ENCODE measurements around the gene LRRC59.

DNA sequence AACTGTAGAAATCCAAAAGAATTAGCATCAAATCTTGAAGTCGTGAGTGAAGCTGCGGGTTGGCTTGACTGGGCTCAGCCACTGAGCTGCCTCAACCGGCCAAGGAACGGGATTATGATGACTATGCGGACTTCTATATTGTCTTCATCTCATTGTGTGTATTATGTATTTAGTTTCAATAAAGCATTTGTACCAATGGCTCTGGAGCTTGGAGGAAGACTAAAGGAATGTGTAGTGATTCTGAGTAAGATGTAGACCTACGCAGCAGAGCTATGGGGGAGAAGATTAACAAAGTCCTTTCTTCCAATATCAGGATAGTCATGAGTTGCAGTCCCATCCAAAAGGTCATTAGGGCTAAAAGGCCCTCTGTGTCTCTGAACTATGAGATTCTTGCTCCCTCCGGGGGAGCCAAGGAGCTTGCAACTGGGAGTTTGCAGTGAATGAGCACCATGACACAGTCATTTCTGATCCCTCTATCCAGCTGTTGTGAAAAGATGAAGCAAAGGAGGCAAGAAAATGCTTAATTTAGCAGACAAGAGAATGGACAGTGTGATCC, 16.0 kb downstream of the LRRC59 start:
- TF ChIP-seq CTCF (IDR thresholded peaks at IDR 0.05; ENCODE audit: low read length): no peak
- TF ChIP-seq EZH2 (optimal IDR thresholded peaks at IDR 0.05; ENCODE audit: low read depth, low read length): no peak
